IMR-90 (cell line): Measurements from ENCODE around the gene UBE2N. TPM values are rescaled to one million over a fixed set of nuclear protein-coding genes. Genes with fewer than 3 reads are reported as not detected.

ENCODE experiments used
- ATAC-seq: fragments of 200-7000 bp; cut with Tn5 transposase; 2 replicates; pipeline ENCODE4 v1.9.1; 2020; ENCODE audit warnings: low read depth, mild to moderate bottlenecking, moderate library complexity
- BruUV-seq: library from RNA; stranded (reverse); fragments of 400-500 nt; replicated peaks from 2 replicates; lab custom pipeline; 2021; lab: Mats Ljungman, UMichigan
- CTCF ChIA-PET: fragments of 300-600 bp; formaldehyde crosslinking; extraction: SDS; loops from one replicate; lab custom pipeline; 2021; ENCODE audit warnings: antibody characterized with exemption; lab: Yijun Ruan, JAX
- POLR2A ChIA-PET: fragments of 300-600 bp; sonication (Branson Sonifier 250); formaldehyde crosslinking; loops from one replicate; lab custom pipeline; 2022; ENCODE audit warnings: antibody characterized with exemption; ENCODE audit not compliant: unreplicated experiment; lab: Charles Lee
- DNase-seq: peaks from one replicate; pipeline ENCODE4 v3.0.0; 2013
- H2AFZ ChIP-seq: replicated peaks from 2 replicates; pipeline ENCODE3; 2013; ENCODE audit warnings: low read length, mild to moderate bottlenecking; ENCODE audit not compliant: poor library complexity
- H2AK5ac ChIP-seq: 2 replicates; pipeline ENCODE4 v1.6.1; 2013; ENCODE audit warnings: low read depth, low read length, inconsistent platforms
- H2AK9ac ChIP-seq: replicated peaks from 2 replicates; pipeline ENCODE3; 2013; ENCODE audit warnings: mild to moderate bottlenecking, low read depth, low read length, moderate library complexity; ENCODE audit not compliant: poor library complexity
- H2BK120ac ChIP-seq: 2 replicates; pipeline ENCODE4 v1.6.1; 2013; ENCODE audit warnings: low read depth, low read length, inconsistent platforms
- H2BK15ac ChIP-seq: 3 replicates; pipeline ENCODE4 v1.6.1; 2013; ENCODE audit warnings: low read depth, low read length, inconsistent platforms
- H2BK20ac ChIP-seq: 2 replicates; pipeline ENCODE4 v1.6.1; 2013; ENCODE audit warnings: low read depth, mild to moderate bottlenecking, inconsistent platforms, low read length, moderate library complexity
- H2BK5ac ChIP-seq: 2 replicates; pipeline ENCODE4 v1.6.1; 2013; ENCODE audit warnings: mild to moderate bottlenecking, low read depth, low read length, inconsistent platforms; ENCODE audit not compliant: poor library complexity, severe bottlenecking
- H3K14ac ChIP-seq: replicated peaks from 2 replicates; pipeline ENCODE4 v1.6.1; 2013; ENCODE audit warnings: low read depth, low read length, inconsistent platforms
- H3K18ac ChIP-seq: 2 replicates; pipeline ENCODE4 v1.6.1; 2013; ENCODE audit warnings: low read depth, low read length, control low read depth
- H3K23ac ChIP-seq: 2 replicates; pipeline ENCODE4 v1.6.1; 2013; ENCODE audit warnings: low read depth, low read length, inconsistent platforms
- H3K27ac ChIP-seq: 2 replicates; pipeline ENCODE4 v1.5.1; 2013; ENCODE audit warnings: mild to moderate bottlenecking, control low read depth, low read length; ENCODE audit not compliant: insufficient read depth
- H3K27me3 ChIP-seq: 2 replicates; pipeline ENCODE4 v1.6.1; 2013; ENCODE audit warnings: low read length; ENCODE audit not compliant: control insufficient read depth, insufficient read depth
- H3K36me3 ChIP-seq: 2 replicates; pipeline ENCODE4 v1.6.1; 2013; ENCODE audit warnings: low read length, mixed read lengths; ENCODE audit not compliant: control insufficient read depth, insufficient read depth
- H3K4ac ChIP-seq: 2 replicates; pipeline ENCODE4 v1.6.1; 2013; ENCODE audit warnings: low read depth, low read length, inconsistent platforms
- H3K4me1 ChIP-seq: 2 replicates; pipeline ENCODE4 v1.6.1; 2013; ENCODE audit warnings: low read length, mixed read lengths; ENCODE audit not compliant: control insufficient read depth, insufficient read depth
- H3K4me2 ChIP-seq: 2 replicates; pipeline ENCODE4 v1.6.1; 2013; ENCODE audit warnings: low read depth, mild to moderate bottlenecking, control low read depth, low read length, moderate library complexity
- H3K4me3 ChIP-seq: 2 replicates; pipeline ENCODE4 v1.5.1; 2013; ENCODE audit warnings: low read depth, mild to moderate bottlenecking, control low read depth, low read length, moderate library complexity; ENCODE audit not compliant: insufficient read depth
- H3K56ac ChIP-seq: 2 replicates; pipeline ENCODE4 v1.6.1; 2013; ENCODE audit warnings: low read length, inconsistent platforms; ENCODE audit not compliant: insufficient read depth; ENCODE audit errors: extremely low read depth
- H3K79me1 ChIP-seq, 2 experiments: 2 replicates each; pipeline ENCODE4 v1.6.1; 2013; ENCODE audit warnings: low read length in 2 of 2, inconsistent platforms in 1 of 2, low read depth in 1 of 2
- H3K9ac ChIP-seq: 2 replicates; pipeline ENCODE4 v1.6.1; 2013; ENCODE audit warnings: low read depth, low read length, control low read depth
- H3K9me1 ChIP-seq: 2 replicates; pipeline ENCODE4 v1.6.1; 2013; ENCODE audit warnings: low read length, inconsistent platforms; ENCODE audit not compliant: insufficient read depth
- H3K9me3 ChIP-seq: 2 replicates; pipeline ENCODE4 v1.6.1; 2013; ENCODE audit warnings: low read length; ENCODE audit not compliant: control insufficient read depth, insufficient read depth
- H4K20me1 ChIP-seq: 2 replicates; pipeline ENCODE4 v1.6.1; 2013; ENCODE audit warnings: low read length, inconsistent platforms; ENCODE audit not compliant: insufficient read depth
- H4K5ac ChIP-seq: 2 replicates; pipeline ENCODE4 v1.6.1; 2013; ENCODE audit warnings: mild to moderate bottlenecking, low read depth, low read length, control low read depth
- H4K8ac ChIP-seq, 2 experiments: 2 replicates each; pipeline ENCODE4 v1.6.1; 2013; ENCODE audit warnings: low read depth in 2 of 2, low read length in 2 of 2, control low read depth in 1 of 2, inconsistent platforms in 1 of 2
- H4K91ac ChIP-seq: 2 replicates; pipeline ENCODE4 v1.6.1; 2013; ENCODE audit warnings: low read depth, low read length, inconsistent platforms; ENCODE audit not compliant: insufficient read depth
- MAFK ChIP-seq: IDR thresholded peaks from 2 replicates; pipeline ENCODE4 v1.6.1; 2012; ENCODE audit warnings: low read depth, low read length, improper control_type of control experiment
- MAZ ChIP-seq: IDR thresholded peaks from 2 replicates; pipeline ENCODE4 v1.6.1; 2012; ENCODE audit warnings: low read depth, mild to moderate bottlenecking, low read length, improper control_type of control experiment, moderate library complexity, borderline replicate concordance
- POLR2A ChIP-seq: IDR thresholded peaks from 2 replicates; pipeline ENCODE4 v1.6.1; 2012; ENCODE audit warnings: mild to moderate bottlenecking, low read depth, low read length
- RCOR1 ChIP-seq: IDR thresholded peaks from 2 replicates; pipeline ENCODE4 v1.6.1; 2012; ENCODE audit warnings: mild to moderate bottlenecking, low read length, improper control_type of control experiment; ENCODE audit not compliant: insufficient replicate concordance
- WGBS, 2 experiments: methylation state at CpG; one replicate each; pipeline versions ENCODE4 v1.1.5 to v1.1.7; 2013; ENCODE audit warnings: missing lambda C conversion rate in 2 of 2; ENCODE audit not compliant: insufficient read length in 1 of 2; ENCODE audit errors: extremely low coverage in 2 of 2; 5-methylcytosine and 5-hydroxymethylcytosine counted together
- dilution Hi-C: fragments of 300-500 bp; cut with HindIII; formaldehyde crosslinking; loops from one replicate; pipeline ENCODE4 v1.14.3; 2018; ENCODE audit warnings: low sequenced_read_pairs; ENCODE audit not compliant: unreplicated experiment
- in situ Hi-C: fragments of 300-500 bp; cut with MboI; formaldehyde crosslinking; loops from 3 replicates; pipeline ENCODE4 v1.14.3; 2019; ENCODE audit warnings: low sequenced_read_pairs, inconsistent platforms, mixed read lengths
- intact Hi-C: fragments of 100-400 bp; cut with micrococcal nuclease; formaldehyde crosslinking; loops from 2 replicates; pipeline ENCODE4 v1.10.0; 2022
- polyA plus RNA-seq, 3 experiments: library from polyadenylated mRNA; depleted of rRNA; stranded (reverse); fragments of >200 nt; gene quantifications; 2 replicates each; pipeline ENCODE4 v1.2.3, GENCODE V29; 2012; ENCODE audit warnings: low replicate concordance in 1 of 3
- total RNA-seq: library from RNA; depleted of rRNA; stranded (reverse); fragments of >200 nt; gene quantifications from 2 replicates; pipeline ENCODE4 v1.2.3, GENCODE V29; 2012
- TF ChIP-seq, protein P1 (sequence below): fragments of 150-350 bp; IDR thresholded peaks from 2 replicates; pipeline ENCODE4 v1.6.1; 2017; ENCODE audit warnings: mild to moderate bottlenecking, antibody characterized with exemption, low read length, low read depth

Gene UBE2N
- total and polyA plus RNA-seq, 2 of the 4 experiments (the other 2 are of a cell fraction), result 64.5 to 103 TPM

DNA sequence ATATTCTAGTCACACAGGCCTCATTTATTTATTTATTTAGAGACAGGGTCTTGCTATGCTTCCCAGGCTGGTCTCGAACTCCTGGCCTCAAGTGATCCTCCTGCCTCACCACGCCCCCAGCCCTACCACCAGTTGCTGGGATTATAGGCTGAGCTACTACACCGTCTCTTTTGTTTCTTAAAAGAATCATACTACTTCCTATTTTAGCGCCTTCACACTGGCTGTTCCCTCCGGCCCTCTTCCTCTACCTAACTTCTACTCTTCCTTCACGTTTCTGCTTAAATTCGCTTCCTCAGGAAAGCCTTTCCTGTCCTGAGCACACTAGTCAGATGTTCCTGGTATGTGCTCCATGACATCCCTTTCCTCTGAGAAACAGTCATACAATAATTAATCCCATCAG is 19.2 kb upstream of the UBE2N start:
- dilution Hi-C loops, result no loop called here
- BruUV-seq, result no TSS peak

More for the DNA sequence above, 19.2 kb upstream of the UBE2N start:
- DNase-seq (no peak), ATAC-seq (no peak)
- Histone ChIP-seq H3K14ac (no peak overlapping the region), H2BK15ac (no peak overlapping the region), H2BK120ac (no peak overlapping the region), H3K36me3 (no peaks in the 10 kb centered on the region), H3K9me3 (no peaks in the 10 kb centered on the region), H4K91ac (no peak overlapping the region), H2BK5ac (no peak overlapping the region), H3K4ac (no peak overlapping the region), H3K27ac (no peak overlapping the region), H3K4me1 (no peaks in the 10 kb centered on the region), H3K79me1 (no peaks in the 10 kb centered on the region), H2AK9ac (no peak overlapping the region), H3K4me2 (no peak overlapping the region), H3K27me3 (no peaks in the 10 kb centered on the region), H3K9ac (no peak overlapping the region), H3K56ac (no peak overlapping the region), H2AFZ (no peak overlapping the region), H4K8ac (no peak overlapping the region), H4K20me1 (no peaks in the 10 kb centered on the region; the same call in 1 of the 2 replicates), H3K23ac (no peak overlapping the region), H3K9me1 (no peaks in the 10 kb centered on the region), H4K5ac (no peak overlapping the region), H3K18ac (no peak overlapping the region), H3K4me3 (no peak overlapping the region), H2BK20ac (no peak overlapping the region), H2AK5ac (no peak overlapping the region)
- no peak for TF ChIP-seq POLR2A
- TF ChIP-seq RCOR1, result no peak
- TF ChIP-seq, protein P1, sequence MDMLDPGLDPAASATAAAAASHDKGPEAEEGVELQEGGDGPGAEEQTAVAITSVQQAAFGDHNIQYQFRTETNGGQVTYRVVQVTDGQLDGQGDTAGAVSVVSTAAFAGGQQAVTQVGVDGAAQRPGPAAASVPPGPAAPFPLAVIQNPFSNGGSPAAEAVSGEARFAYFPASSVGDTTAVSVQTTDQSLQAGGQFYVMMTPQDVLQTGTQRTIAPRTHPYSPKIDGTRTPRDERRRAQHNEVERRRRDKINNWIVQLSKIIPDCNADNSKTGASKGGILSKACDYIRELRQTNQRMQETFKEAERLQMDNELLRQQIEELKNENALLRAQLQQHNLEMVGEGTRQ, result no peak
- no peak for TF ChIP-seq MAZ
- no peak for TF ChIP-seq MAFK
- intact Hi-C loops, result no loop called here
- POLR2A ChIA-PET, result no interaction called here
- 76% methylated on average over 4 of the region's 7 CpGs; no CpG with 5 or more reads in 1 of the 2 experiments for WGBS, 2 experiments
- in situ Hi-C loops, result no loop called here
- CTCF ChIA-PET, result interaction anchor here (0.8 kb wide), 1 partner anchor 11 kb away, joined by 3 read pairs; no protein-coding TSS in a partner anchor
